Dermis blood vessel endothelial cell (primary cell): ENCODE results near the gene RSPRY1. TPM values are rescaled to one million over a fixed set of nuclear protein-coding genes. Genes with fewer than 3 reads are reported as not detected.
"Not testable (repeated sequence)": the region's sequence is repeated elsewhere in the genome, so short reads cannot be mapped to it uniquely, and the experiment has no call there.

Source experiments
- DNase-seq: peaks from one replicate; pipeline ENCODE4 v3.0.0; 2010
- total RNA-seq: library from RNA; depleted of rRNA; stranded (reverse); fragments of >200 nt; gene quantifications from 2 replicates; pipeline ENCODE4 v1.2.3, GENCODE V29; 2014

Gene RSPRY1
- total RNA-seq, 1 donor from 2014 or later, result 50.4 TPM

DNA sequence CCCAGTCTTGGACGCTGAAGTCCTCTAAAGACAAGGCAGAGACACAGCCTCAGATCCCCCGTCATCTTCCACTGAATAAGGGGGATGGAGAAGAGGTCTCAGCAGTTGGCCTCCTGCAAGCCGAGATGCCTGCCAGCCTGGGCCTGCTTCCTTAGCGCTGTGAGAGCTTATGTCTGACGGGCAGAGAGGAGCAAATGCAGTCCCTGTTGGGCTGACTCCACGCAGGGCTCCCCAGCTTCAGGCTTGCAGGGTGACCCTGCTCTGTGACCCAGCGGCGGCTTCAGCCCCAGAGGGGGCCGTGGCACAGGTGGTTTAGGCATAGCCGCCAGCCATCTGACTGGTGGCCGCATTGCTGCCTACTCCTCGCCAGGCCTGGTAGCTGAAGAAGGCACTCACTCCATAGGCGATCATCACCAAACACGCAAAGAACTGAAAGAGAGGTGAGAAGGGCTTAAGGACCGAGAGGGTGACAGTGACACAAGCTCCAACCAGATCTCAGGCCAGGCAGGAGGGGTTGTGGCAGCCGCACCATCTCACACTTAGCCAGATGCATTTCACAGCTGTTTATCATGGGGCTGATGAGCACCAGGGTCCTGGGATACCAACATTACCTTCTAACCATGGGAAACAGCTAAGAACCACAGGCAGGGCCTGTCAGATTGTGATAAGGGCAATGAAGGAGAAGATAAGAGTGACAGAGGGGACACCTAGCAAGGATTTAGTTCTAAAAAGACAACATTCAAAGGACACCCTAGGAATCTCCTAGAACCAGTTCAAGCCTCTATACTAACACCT lies 70.7 kb downstream of the RSPRY1 start:
- no peak for DNase-seq

DNA sequence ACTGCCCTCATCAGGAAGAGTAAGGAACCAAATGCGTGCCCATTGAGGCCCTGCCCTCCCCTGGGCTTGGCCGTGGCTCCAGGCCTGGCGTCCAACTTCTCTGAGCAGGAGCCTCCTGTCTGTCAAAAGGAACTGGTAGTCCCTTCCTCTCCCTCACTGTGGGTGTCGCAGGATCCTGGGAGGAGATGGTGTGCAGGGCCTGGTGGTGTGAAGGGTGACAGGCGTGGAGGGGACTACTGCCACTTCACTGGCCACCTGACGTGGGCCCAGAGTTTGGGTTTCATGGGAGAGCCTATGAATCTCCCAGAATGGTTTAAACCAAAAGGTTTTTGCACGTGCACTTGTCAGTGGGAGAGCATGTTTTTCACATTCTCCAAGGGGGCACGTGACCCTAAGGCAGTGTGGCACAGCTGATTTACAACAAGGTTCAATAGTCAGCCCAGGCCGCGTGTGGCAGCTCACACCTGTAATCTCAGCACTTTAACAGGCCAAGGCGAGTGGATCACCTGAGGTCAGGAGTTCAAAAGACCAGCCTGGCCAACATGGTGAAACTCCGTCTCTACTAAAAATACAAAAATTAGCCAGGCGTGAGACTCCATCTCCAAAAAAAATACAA lies 71.4 kb downstream of the RSPRY1 start:
- no peak for DNase-seq

DNA sequence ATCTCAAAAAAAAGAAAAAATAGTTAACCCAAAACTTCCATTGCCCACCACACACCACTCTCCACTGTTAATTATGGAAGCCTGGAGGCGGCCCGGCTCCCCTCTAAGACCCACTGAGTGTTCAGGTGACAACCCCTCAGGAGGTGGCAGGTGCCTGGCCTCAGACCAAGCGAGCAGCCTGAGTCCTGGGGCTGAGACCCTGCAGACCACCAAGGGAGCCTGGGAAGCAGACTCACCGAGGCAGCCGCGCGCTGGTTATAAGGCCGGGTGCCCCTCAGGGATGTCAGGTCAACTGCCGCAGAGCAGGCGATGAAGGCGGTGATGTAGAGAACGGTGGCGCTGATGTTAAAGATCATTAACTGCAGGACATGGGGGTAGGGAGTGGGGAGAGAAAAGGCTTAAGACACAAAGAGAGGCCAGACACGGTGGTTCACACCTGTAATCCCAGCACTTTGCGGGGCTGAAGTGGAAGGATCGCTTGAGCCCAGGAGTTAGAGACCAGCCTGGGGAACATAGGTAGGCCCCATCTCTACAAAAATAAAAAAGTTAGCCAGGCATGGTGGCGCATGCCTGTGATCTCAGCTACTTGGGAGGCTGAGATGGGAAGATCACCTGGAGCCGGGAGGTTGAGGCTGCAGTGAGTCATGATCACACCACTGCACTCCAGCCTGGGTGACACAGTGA lies 72.2 kb downstream of the RSPRY1 start:
- DNase-seq, result no peak

DNA sequence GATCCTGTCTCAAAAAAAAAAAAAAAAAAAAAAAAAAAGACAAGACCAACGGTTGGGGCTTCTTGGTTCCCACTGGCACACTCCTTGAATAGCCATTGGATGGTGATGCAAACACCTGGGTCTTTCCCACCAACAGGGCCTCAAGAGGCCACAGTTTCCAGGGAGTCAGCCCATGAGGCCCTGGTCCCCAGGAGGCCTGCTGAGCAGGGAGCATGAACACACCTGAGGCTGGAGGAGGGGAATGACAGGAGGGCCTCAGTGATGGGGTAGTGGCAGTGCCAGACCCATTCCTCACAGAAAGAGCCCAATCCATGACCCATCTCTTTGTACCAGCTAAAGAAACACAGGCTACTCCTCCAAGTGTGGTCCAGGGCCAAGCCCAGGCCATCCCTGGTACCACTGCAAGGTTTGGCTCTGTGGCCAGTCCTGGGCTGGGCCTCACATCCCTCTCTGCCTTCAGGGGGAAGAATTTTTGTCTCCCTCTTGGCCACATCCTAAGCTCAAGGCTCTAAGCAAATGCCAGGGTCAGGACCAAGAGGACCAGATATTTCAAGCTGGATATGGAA lies 72.9 kb downstream of the RSPRY1 start:
- no peak for DNase-seq

DNA sequence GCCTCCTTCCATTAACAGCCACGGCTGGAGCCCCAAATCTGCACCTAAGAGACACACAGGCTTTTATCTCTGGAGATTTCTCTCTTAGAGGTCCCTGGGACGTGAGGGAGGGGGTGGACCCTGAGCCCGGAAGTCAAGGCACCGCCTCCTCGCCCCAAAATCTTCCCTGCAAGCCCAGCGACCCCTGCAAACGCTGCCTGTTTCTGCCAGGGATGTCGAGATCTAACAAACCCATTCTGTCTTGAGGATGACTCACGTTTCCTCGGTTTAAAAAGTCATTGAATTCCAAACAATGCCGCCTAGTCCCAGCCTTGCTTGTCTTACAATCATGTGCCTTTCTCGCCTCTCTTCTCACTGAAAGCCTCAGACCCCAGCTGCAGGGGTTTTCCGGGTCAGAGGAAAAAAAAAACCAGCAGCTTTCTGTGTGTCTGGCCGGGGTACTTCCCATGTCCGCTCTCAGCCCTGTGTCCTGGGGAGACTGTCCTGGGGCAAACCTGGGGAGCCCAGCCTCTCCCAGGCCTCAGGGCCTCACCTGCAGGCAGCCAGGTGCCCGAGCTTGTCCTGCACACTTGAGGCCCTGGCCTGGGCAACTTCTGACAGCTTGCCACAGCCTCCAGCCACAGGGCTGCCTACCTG lies 74.3 kb downstream of the RSPRY1 start:
- peak; percentile 98 for DNase-seq

DNA sequence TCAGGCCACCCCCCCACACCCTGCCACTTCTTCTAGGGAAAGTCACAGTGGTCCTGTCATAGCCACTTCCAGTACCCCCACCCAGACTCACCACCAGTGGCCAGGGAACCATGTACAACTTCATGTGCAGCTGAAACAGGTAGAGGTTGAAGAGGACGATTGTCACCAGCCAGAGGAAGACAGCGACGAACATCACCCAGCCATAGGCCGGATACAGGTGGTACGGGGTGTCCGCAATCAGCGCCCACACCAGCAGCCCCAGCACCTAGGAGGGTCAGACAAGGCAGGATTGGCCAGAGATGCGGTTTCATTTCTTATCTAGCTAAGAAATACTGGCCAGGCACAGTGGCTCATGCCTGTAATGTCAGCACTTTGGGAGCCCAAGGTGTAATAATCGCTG lies 75.7 kb downstream of the RSPRY1 start:
- DNase-seq, result no peak

DNA sequence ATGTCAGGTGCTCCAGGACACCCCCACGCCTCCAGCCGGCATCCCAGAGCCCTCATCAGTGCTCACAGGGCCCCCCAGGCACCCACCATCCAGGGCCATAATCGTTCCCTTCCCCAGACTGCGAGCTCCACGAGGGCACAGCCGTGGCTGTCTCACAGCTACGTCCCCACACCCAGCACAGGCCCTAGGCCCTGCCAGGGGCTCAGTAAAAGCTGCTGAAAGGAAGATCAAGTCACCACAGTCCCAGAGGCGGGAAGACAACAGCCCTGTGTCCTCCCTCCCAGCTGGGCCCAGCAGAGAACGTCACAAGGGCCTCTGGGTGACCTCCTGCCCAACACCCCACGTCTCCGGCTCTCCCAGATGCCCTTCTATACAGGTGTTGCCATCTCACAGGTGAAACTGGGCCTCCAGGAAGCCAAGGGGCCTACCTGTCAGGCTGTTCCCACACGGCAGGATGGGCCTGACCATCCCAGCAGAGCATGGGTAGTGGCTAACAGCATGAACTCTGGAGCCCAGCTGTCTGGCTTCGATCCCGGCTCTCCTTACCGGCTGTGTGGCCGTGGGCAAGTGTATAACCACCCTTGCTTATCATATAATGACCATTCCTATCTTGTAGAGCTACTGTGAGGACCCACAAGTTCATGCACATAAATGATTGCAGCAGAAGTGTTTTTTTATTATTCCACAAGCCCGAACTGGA lies 76.9 kb downstream of the RSPRY1 start:
- no peak for DNase-seq

DNA sequence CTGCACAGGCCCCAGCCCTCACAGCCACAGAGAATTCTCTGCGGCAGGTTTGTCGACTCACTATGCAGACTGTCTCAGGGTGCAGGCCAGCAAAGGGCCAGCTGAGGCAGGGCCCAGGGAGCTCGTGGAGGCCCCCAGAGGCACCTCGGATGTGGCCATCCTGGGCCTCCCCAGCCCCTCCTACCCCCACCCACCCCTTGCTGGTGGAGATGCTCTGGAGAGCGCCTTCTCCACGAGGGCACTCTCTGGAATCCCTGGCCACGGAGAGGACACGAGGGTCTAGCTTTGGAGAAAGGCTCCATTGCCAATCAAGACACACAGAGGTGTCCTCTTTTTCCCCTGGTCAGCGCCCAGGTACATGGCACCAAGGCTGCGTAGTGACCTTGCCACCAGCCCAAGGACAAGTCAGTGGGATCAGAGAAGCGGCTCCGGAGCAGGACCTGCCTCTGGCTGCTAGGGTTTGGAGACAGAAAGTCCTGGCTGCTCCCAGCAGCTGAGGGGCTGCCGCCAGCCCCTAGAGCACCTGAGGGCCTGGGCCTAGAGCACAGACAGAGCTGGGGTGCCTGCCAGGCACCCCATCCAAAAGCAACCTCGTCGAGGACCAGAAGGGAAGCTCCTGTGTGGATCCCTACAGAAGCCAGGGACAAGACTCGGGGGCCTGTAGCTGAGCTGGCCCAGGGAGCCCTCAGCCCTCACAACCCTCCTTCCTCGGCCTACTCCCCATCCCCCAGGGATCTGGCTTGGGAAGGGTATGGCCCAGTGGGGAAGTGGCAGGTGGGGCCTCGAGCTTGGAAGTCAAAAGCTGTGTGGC lies 77.6 kb downstream of the RSPRY1 start:
- DNase-seq, result no peak

DNA sequence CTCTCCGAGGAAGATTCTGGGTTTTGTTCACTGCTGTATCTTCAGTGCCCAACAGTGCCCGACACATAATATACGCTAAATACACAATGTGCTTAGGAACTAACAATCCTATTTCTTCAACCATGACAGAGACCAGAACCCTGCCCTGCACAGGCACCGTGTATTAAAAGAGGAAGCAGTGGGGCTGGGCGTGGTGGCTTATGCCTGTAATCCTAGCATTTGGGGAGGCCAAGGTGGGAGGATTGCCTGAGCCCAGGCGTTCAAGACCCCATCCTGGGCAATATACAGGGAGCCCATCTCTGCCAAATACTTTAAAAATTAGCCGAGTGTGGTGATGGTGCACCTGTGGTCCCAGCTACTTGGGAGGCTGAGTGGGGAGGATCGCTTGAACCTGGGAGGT lies 78.3 kb downstream of the RSPRY1 start:
- no peak for DNase-seq

DNA sequence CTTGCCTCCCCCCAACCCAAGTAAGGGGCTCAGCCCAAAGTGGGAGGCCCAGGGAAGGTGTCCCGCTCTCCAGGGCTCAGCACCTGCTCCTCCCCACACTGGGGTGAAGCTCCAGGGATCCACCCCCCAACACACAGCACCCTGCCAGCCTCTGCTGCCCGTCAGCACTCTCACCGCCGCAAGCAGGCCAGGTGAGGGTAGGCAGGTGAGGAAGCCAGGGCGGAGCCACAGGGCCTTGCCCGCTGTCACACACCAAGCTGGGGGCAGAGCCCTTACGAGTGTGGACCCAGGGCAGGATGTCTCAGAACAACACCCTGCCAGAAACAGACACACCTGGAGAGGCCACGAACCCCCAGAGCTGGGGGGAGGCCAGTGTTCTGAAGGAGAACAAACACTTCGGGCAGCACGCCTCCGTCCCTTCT lies 78.8 kb downstream of the RSPRY1 start:
- DNase-seq, result no peak

DNA sequence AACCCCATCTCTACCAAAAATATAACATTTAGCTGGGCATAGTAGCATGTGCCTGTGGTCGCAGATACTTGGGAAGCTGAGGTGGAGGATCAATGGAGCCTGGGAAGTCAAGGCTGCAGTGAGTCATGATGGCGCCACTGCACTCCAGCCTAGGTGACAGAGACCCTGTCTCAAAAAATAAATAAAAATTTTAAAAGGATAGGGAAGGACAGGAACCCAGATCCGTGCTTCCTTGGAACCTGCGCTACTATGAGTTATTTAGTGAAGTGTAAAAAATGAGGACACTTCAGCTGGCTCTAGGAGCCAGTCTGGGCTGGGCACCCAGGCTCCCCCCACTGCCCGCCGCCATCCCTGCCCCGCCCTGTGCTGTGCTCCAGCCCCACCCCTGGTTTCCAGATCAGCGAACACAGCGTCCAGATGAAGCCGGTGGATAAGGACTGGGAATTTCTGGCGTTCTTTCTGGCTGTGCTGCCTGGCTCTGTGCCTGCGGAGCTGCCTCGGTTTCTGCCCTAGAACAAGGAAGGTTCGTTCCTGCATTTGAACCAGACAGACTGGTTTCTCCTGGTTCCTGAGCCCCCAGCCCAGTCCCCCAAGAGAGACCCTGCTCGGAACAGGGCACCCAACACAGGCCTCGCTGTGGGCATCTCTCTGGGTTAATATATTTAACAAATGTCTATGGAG lies 79.9 kb downstream of the RSPRY1 start:
- DNase-seq, result peak; percentile 83

DNA sequence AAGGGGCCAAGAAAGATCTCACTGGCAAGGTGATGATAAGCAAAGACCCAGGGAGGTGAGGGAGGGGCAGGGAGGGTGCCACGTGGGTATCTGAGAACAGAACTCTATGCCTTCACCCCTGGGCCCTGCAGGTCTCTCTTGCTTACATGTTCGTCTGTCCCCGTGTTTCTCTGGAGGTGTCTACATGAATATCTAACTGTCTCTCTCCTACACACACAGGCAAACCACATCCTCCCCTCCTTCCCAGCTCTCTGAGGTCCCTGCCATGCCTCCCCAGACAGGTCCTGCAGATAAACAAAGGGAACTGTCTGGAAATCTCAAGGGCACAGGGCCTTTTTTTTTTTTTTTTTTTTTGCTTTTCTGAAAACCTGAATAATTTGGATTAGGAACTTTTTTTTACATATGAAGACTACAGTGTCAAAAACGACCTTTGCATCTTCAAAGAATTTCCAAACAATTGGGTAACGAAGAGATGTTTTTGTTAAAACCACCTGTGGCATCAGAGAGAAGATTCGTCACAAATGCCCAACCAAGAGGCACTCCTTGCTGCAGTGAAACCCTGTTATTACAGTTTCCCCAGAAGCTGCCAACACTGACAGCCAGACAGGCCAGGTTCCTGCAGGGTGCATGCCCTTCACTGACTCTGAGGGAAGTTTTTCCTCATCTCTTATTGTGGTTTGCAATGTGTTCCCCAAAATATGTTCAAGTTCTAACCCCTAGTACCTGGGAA lies 80.6 kb downstream of the RSPRY1 start:
- no peak for DNase-seq

DNA sequence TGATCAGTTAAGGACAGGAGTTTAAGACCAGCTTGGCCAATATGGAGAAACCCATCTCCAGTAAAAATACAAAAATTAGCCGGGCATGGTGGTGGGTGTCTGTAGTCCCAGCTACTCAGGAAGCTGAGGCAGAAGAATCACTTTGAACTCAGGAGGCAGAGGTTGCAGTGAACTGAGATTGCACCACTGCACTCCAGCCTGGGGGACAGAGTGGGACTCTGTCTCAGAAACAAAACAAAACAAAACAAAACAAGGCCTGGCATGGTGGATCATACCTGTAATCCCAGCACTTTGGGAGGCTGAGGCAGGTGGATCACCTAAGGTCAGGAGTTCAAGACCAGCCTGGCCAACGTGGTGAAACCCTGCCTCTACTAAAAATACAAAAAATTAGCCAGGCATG lies 81.2 kb downstream of the RSPRY1 start:
- not testable (repeated sequence) for DNase-seq

DNA sequence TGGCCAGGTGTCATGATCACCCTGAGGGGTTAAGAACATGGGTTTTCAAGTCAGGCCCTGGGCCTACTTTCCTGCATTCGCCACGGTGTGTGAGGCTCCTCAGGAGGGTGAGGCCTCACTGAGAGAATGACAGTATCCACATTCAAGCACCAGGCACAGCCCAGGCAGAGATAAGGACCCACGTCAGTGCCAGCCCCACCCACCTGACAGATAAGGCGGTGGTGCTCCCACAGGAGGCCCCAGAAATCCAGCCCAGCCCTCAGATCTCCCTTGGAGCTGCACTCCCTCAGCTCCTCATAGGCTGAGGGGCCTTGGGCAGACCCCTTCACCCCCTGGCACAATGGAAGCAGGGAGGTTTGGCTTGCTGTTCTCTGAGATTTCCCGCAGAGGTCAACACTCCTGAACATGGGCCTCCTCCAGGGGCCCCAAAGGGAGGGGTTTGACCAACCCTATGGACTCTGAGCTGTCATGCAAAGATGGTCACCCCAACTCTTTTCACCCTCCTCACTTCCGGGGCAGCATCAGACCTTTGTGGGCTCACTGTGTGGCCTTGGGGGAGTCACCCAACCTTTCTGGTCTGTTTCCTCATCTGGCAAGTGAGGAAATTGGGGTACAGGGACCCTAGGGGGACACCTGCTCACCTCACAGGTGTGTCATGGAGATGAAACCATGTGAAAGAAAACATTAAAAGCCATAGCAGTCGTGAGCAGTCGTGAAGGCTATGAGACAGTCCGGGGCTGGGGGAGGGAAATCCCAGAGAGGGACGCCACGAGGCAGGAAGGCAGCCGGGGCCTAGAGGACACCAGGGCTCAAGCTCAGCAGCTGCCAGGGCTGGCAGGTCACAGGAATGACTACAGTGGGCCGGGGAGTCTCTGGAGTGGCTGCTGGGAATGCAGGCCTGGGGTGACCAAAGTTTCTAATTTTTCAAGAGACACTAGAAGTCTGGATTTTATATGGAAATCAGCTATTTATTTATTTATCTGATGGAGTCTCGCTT lies 83.0 kb downstream of the RSPRY1 start:
- no peak for DNase-seq

DNA sequence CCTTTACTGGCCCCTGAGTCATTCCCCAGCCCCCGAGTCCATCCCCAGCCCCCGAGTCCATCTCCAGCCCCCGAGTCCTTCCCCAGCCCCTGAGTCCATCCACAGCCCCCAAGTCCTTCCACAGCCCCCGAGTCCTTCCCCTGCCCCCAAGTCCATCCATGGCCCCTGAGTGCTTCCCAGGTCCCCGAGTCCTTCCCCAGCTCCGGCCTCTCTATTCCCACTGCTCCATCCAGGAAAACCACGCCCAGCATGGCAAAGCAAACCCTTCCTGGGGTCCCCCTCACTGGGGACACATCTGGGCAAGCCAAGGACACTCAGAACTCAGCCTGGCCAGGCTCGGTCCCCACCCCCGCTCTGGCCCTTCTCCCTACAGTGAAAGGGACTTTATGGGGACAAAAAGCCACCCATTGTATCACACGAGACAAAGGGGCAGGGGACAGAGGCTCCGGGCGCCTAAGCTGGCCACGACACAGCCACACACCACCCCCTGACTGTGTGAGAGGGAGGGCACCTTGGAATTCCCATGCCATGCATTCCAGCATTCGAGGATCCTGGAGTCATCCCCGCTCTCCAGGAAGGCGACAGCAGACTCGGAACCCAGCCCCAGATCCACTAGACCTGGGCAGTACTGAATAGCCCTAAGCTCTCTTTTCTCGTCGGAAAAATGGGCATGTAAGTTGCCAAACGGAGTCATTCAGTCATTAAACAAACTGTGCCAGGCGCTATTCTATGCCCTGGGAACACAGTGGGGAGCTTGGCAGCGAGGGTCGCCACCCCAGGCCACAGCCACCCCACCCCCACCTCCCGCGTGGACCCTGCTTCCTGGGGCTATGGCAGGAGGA lies 84.3 kb downstream of the RSPRY1 start:
- no peak for DNase-seq

DNA sequence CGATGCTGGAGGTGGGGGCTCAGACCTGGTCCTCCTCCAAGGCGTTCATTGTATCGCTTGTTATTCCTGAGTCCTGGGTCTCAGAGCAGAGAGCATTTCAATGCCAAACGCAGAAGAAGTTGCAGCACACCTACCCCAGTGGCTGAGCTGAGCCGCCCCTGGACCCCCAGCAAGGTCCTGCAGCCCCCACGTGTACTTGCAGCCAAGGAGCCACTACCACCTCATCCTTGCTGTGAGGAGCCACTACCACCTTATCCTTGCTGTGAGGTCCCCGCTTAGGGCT lies 84.9 kb downstream of the RSPRY1 start:
- no peak for DNase-seq

DNA sequence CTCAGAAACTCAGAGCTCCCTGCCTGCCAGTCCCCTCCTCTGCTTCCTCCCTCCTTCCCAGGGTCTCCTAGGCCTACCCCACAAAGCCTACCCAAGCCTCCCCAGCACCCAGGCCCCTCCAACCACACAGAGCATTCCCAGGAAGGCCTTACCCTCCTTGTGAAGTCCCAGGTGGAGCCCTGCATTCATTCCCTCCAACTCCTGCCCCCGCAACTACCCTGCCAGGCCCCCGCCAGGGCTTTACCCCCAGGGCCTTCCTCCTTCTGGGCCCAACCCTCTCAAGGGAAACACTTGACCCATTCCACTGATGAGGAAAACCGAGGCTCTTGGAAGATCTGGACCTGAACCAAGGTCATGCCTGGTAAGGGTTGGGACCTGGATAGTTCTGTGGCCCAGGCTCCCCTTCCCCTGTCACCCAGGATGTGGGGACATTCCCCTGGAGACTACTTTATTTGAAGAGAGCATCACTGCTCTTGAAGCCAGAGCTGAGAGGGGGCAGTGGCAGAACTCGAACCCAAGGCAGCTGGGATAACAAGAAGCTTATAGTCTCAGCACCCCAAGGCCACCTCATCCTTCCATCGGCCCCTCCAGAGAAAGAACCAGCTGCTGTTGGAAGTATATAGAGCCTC lies 85.9 kb downstream of the RSPRY1 start:
- no peak for DNase-seq

DNA sequence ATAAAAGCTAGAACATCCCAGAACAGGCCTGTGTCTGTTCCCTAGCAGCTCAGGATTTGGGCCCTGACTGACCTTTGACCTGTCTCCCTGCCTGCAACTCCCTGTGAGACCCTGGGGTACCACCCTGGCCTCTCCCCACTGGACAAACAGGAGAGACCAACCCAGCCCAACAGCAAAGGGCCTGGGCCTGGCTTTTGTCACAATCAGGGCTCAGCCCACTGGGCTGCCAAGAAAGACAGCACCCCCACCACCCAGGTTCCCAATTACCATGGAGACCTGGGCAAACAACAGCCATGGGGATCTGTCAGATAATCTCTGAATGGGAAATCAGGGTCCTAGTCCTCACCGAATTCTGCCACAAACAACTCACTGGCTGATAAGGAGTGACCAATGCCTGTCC lies 87.2 kb downstream of the RSPRY1 start:
- DNase-seq, result no peak
